IMR-90 (cell line): ENCODE results near the gene NTPCR. TPM values are rescaled to one million over a fixed set of nuclear protein-coding genes. Genes with fewer than 3 reads are reported as not detected.

Experiments used
- ATAC-seq: fragments of 200-7000 bp; cut with Tn5 transposase; 2 replicates; pipeline ENCODE4 v1.9.1; 2020; ENCODE audit warnings: low read depth, mild to moderate bottlenecking, moderate library complexity
- BruUV-seq: library from RNA; stranded (reverse); fragments of 400-500 nt; replicated peaks from 2 replicates; lab custom pipeline; 2021; lab: Mats Ljungman, UMichigan
- CTCF ChIA-PET: fragments of 300-600 bp; formaldehyde crosslinking; extraction: SDS; loops from one replicate; lab custom pipeline; 2021; ENCODE audit warnings: antibody characterized with exemption; lab: Yijun Ruan, JAX
- POLR2A ChIA-PET: fragments of 300-600 bp; sonication (Branson Sonifier 250); formaldehyde crosslinking; loops from one replicate; lab custom pipeline; 2022; ENCODE audit warnings: antibody characterized with exemption; ENCODE audit not compliant: unreplicated experiment; lab: Charles Lee
- DNase-seq: peaks from one replicate; pipeline ENCODE4 v3.0.0; 2013
- H2AFZ ChIP-seq: replicated peaks from 2 replicates; pipeline ENCODE3; 2013; ENCODE audit warnings: low read length, mild to moderate bottlenecking; ENCODE audit not compliant: poor library complexity
- H2AK5ac ChIP-seq: 2 replicates; pipeline ENCODE4 v1.6.1; 2013; ENCODE audit warnings: low read depth, low read length, inconsistent platforms
- H2AK9ac ChIP-seq: replicated peaks from 2 replicates; pipeline ENCODE3; 2013; ENCODE audit warnings: mild to moderate bottlenecking, low read depth, low read length, moderate library complexity; ENCODE audit not compliant: poor library complexity
- H2BK120ac ChIP-seq: 2 replicates; pipeline ENCODE4 v1.6.1; 2013; ENCODE audit warnings: low read depth, low read length, inconsistent platforms
- H2BK15ac ChIP-seq: 3 replicates; pipeline ENCODE4 v1.6.1; 2013; ENCODE audit warnings: low read depth, low read length, inconsistent platforms
- H2BK20ac ChIP-seq: 2 replicates; pipeline ENCODE4 v1.6.1; 2013; ENCODE audit warnings: low read depth, mild to moderate bottlenecking, inconsistent platforms, low read length, moderate library complexity
- H2BK5ac ChIP-seq: 2 replicates; pipeline ENCODE4 v1.6.1; 2013; ENCODE audit warnings: mild to moderate bottlenecking, low read depth, low read length, inconsistent platforms; ENCODE audit not compliant: poor library complexity, severe bottlenecking
- H3K14ac ChIP-seq: replicated peaks from 2 replicates; pipeline ENCODE4 v1.6.1; 2013; ENCODE audit warnings: low read depth, low read length, inconsistent platforms
- H3K18ac ChIP-seq: 2 replicates; pipeline ENCODE4 v1.6.1; 2013; ENCODE audit warnings: low read depth, low read length, control low read depth
- H3K23ac ChIP-seq: 2 replicates; pipeline ENCODE4 v1.6.1; 2013; ENCODE audit warnings: low read depth, low read length, inconsistent platforms
- H3K27ac ChIP-seq: 2 replicates; pipeline ENCODE4 v1.5.1; 2013; ENCODE audit warnings: mild to moderate bottlenecking, control low read depth, low read length; ENCODE audit not compliant: insufficient read depth
- H3K27me3 ChIP-seq: 2 replicates; pipeline ENCODE4 v1.6.1; 2013; ENCODE audit warnings: low read length; ENCODE audit not compliant: control insufficient read depth, insufficient read depth
- H3K36me3 ChIP-seq: 2 replicates; pipeline ENCODE4 v1.6.1; 2013; ENCODE audit warnings: low read length, mixed read lengths; ENCODE audit not compliant: control insufficient read depth, insufficient read depth
- H3K4ac ChIP-seq: 2 replicates; pipeline ENCODE4 v1.6.1; 2013; ENCODE audit warnings: low read depth, low read length, inconsistent platforms
- H3K4me1 ChIP-seq: 2 replicates; pipeline ENCODE4 v1.6.1; 2013; ENCODE audit warnings: low read length, mixed read lengths; ENCODE audit not compliant: control insufficient read depth, insufficient read depth
- H3K4me2 ChIP-seq: 2 replicates; pipeline ENCODE4 v1.6.1; 2013; ENCODE audit warnings: low read depth, mild to moderate bottlenecking, control low read depth, low read length, moderate library complexity
- H3K4me3 ChIP-seq: 2 replicates; pipeline ENCODE4 v1.5.1; 2013; ENCODE audit warnings: low read depth, mild to moderate bottlenecking, control low read depth, low read length, moderate library complexity; ENCODE audit not compliant: insufficient read depth
- H3K56ac ChIP-seq: 2 replicates; pipeline ENCODE4 v1.6.1; 2013; ENCODE audit warnings: low read length, inconsistent platforms; ENCODE audit not compliant: insufficient read depth; ENCODE audit errors: extremely low read depth
- H3K79me1 ChIP-seq, 2 experiments: 2 replicates each; pipeline ENCODE4 v1.6.1; 2013; ENCODE audit warnings: low read length in 2 of 2, inconsistent platforms in 1 of 2, low read depth in 1 of 2
- H3K9ac ChIP-seq: 2 replicates; pipeline ENCODE4 v1.6.1; 2013; ENCODE audit warnings: low read depth, low read length, control low read depth
- H3K9me1 ChIP-seq: 2 replicates; pipeline ENCODE4 v1.6.1; 2013; ENCODE audit warnings: low read length, inconsistent platforms; ENCODE audit not compliant: insufficient read depth
- H3K9me3 ChIP-seq: 2 replicates; pipeline ENCODE4 v1.6.1; 2013; ENCODE audit warnings: low read length; ENCODE audit not compliant: control insufficient read depth, insufficient read depth
- H4K20me1 ChIP-seq: 2 replicates; pipeline ENCODE4 v1.6.1; 2013; ENCODE audit warnings: low read length, inconsistent platforms; ENCODE audit not compliant: insufficient read depth
- H4K5ac ChIP-seq: 2 replicates; pipeline ENCODE4 v1.6.1; 2013; ENCODE audit warnings: mild to moderate bottlenecking, low read depth, low read length, control low read depth
- H4K8ac ChIP-seq, 2 experiments: 2 replicates each; pipeline ENCODE4 v1.6.1; 2013; ENCODE audit warnings: low read depth in 2 of 2, low read length in 2 of 2, control low read depth in 1 of 2, inconsistent platforms in 1 of 2
- H4K91ac ChIP-seq: 2 replicates; pipeline ENCODE4 v1.6.1; 2013; ENCODE audit warnings: low read depth, low read length, inconsistent platforms; ENCODE audit not compliant: insufficient read depth
- BHLHE40 ChIP-seq: fragments of 150-350 bp; IDR thresholded peaks from 2 replicates; pipeline ENCODE4 v1.6.1; 2016; ENCODE audit warnings: mild to moderate bottlenecking, low read depth, low read length
- CEBPB ChIP-seq: IDR thresholded peaks from 2 replicates; pipeline ENCODE4 v1.6.1; 2012; ENCODE audit warnings: low read depth, low read length, improper control_type of control experiment
- CHD1 ChIP-seq: IDR thresholded peaks from 2 replicates; pipeline ENCODE4 v1.6.1; 2012; ENCODE audit warnings: low read depth, low read length, improper control_type of control experiment
- ELK1 ChIP-seq: fragments of 150-350 bp; IDR thresholded peaks from 2 replicates; pipeline ENCODE4 v1.6.1; 2016; ENCODE audit warnings: low read depth, mild to moderate bottlenecking, low read length, moderate library complexity, borderline replicate concordance
- FOS ChIP-seq: fragments of 150-350 bp; IDR thresholded peaks from 2 replicates; pipeline ENCODE4 v1.6.1; 2016; ENCODE audit warnings: low read depth, low read length
- MAFK ChIP-seq: IDR thresholded peaks from 2 replicates; pipeline ENCODE4 v1.6.1; 2012; ENCODE audit warnings: low read depth, low read length, improper control_type of control experiment
- MAZ ChIP-seq: IDR thresholded peaks from 2 replicates; pipeline ENCODE4 v1.6.1; 2012; ENCODE audit warnings: low read depth, mild to moderate bottlenecking, low read length, improper control_type of control experiment, moderate library complexity, borderline replicate concordance
- MXI1 ChIP-seq: IDR thresholded peaks from 2 replicates; pipeline ENCODE4 v1.6.1; 2012; ENCODE audit warnings: low read depth, mild to moderate bottlenecking, low read length, moderate library complexity, borderline replicate concordance
- NFE2L2 ChIP-seq: fragments of 150-350 bp; IDR thresholded peaks from 2 replicates; pipeline ENCODE4 v1.6.1; 2016; ENCODE audit warnings: low read depth, mild to moderate bottlenecking, low read length
- POLR2A ChIP-seq: IDR thresholded peaks from 2 replicates; pipeline ENCODE4 v1.6.1; 2012; ENCODE audit warnings: mild to moderate bottlenecking, low read depth, low read length
- RAD21 ChIP-seq: IDR thresholded peaks from 2 replicates; pipeline ENCODE4 v1.6.1; 2012; ENCODE audit warnings: low read length, improper control_type of control experiment
- RCOR1 ChIP-seq: IDR thresholded peaks from 2 replicates; pipeline ENCODE4 v1.6.1; 2012; ENCODE audit warnings: mild to moderate bottlenecking, low read length, improper control_type of control experiment; ENCODE audit not compliant: insufficient replicate concordance
- RFX5 ChIP-seq: IDR thresholded peaks from 2 replicates; pipeline ENCODE4 v1.8.0; 2012; ENCODE audit warnings: low read depth, mild to moderate bottlenecking, low read length, moderate library complexity
- SMC3 ChIP-seq: fragments of 150-350 bp; IDR thresholded peaks from 2 replicates; pipeline ENCODE4 v1.6.1; 2016; ENCODE audit warnings: low read depth, mild to moderate bottlenecking, antibody characterized with exemption, low read length, moderate library complexity
- USF2 ChIP-seq: fragments of 150-350 bp; IDR thresholded peaks from 2 replicates; pipeline ENCODE4 v1.6.1; 2017; ENCODE audit warnings: mild to moderate bottlenecking, antibody characterized with exemption, low read length, low read depth
- WGBS, 2 experiments: methylation state at CpG; one replicate each; pipeline versions ENCODE4 v1.1.5 to v1.1.7; 2013; ENCODE audit warnings: missing lambda C conversion rate in 2 of 2; ENCODE audit not compliant: insufficient read length in 1 of 2; ENCODE audit errors: extremely low coverage in 2 of 2; 5-methylcytosine and 5-hydroxymethylcytosine counted together
- dilution Hi-C: fragments of 300-500 bp; cut with HindIII; formaldehyde crosslinking; loops from one replicate; pipeline ENCODE4 v1.14.3; 2018; ENCODE audit warnings: low sequenced_read_pairs; ENCODE audit not compliant: unreplicated experiment
- in situ Hi-C: fragments of 300-500 bp; cut with MboI; formaldehyde crosslinking; loops from 3 replicates; pipeline ENCODE4 v1.14.3; 2019; ENCODE audit warnings: low sequenced_read_pairs, inconsistent platforms, mixed read lengths
- intact Hi-C: fragments of 100-400 bp; cut with micrococcal nuclease; formaldehyde crosslinking; loops from 2 replicates; pipeline ENCODE4 v1.10.0; 2022
- polyA plus RNA-seq, 3 experiments: library from polyadenylated mRNA; depleted of rRNA; stranded (reverse); fragments of >200 nt; gene quantifications; 2 replicates each; pipeline ENCODE4 v1.2.3, GENCODE V29; 2012; ENCODE audit warnings: low replicate concordance in 1 of 3
- total RNA-seq: library from RNA; depleted of rRNA; stranded (reverse); fragments of >200 nt; gene quantifications from 2 replicates; pipeline ENCODE4 v1.2.3, GENCODE V29; 2012
- TF ChIP-seq, protein P1 (sequence below): conservative IDR thresholded peaks from 2 replicates; pipeline ENCODE4 v1.5.1; 2012; ENCODE audit warnings: mild to moderate bottlenecking, low read depth, low read length, improper control_type of control experiment

NTPCR gene
- total and polyA plus RNA-seq, 2 of the 4 experiments (the other 2 are of a cell fraction), result 13.3 to 16.5 TPM

GRCh38 chr1:232915212-232915611 is 35.2 kb upstream of the NTPCR start:
- in situ Hi-C loops (no loop called here), dilution Hi-C loops (no loop called here), intact Hi-C loops (no loop called here)
- no TSS peak for BruUV-seq
- no peaks in the 10 kb centered on the region for H3K4me1 ChIP-seq
- WGBS, 2 experiments, result no CpG with 5 or more reads among the region's 4 CpGs
- H3K79me1 ChIP-seq, result no peaks in the 10 kb centered on the region
- no peak overlapping the region for H3K4me2 ChIP-seq
- H2AFZ ChIP-seq, result no peak overlapping the region
- ChIA-PET CTCF (no interaction called here), POLR2A (no interaction called here)
- no peak overlapping the region for H3K14ac ChIP-seq
- no peak for ATAC-seq
- no peak overlapping the region for H3K23ac ChIP-seq
- no peak overlapping the region for H3K4me3 ChIP-seq
- H3K9ac ChIP-seq, result no peak overlapping the region
- no peak overlapping the region for H3K56ac ChIP-seq
- DNase-seq, result no peak
- H2BK15ac ChIP-seq, result no peak overlapping the region
- H4K5ac ChIP-seq, result no peak overlapping the region
- no peaks in the 10 kb centered on the region; the same call in 1 of the 2 replicates for H3K9me3 ChIP-seq
- no peak overlapping the region for H3K27ac ChIP-seq
- no peak overlapping the region for H2BK120ac ChIP-seq
- H3K18ac ChIP-seq, result no peak overlapping the region
- no peak overlapping the region for H4K8ac ChIP-seq
- no peak overlapping the region for H2BK20ac ChIP-seq
- no peak for TF ChIP-seq RFX5
- TF ChIP-seq BHLHE40, result no peak
- no peak for TF ChIP-seq MAZ
- no peak for TF ChIP-seq FOS
- no peak for TF ChIP-seq NFE2L2
- TF ChIP-seq MAFK, result no peak
- no peak for TF ChIP-seq POLR2A
- TF ChIP-seq USF2, result no peak
- TF ChIP-seq ELK1, result no peak
- no peak for TF ChIP-seq RAD21
- TF ChIP-seq MXI1, result no peak
- no peak for TF ChIP-seq SMC3
- TF ChIP-seq CHD1, result no peak
- TF ChIP-seq, protein P1, sequence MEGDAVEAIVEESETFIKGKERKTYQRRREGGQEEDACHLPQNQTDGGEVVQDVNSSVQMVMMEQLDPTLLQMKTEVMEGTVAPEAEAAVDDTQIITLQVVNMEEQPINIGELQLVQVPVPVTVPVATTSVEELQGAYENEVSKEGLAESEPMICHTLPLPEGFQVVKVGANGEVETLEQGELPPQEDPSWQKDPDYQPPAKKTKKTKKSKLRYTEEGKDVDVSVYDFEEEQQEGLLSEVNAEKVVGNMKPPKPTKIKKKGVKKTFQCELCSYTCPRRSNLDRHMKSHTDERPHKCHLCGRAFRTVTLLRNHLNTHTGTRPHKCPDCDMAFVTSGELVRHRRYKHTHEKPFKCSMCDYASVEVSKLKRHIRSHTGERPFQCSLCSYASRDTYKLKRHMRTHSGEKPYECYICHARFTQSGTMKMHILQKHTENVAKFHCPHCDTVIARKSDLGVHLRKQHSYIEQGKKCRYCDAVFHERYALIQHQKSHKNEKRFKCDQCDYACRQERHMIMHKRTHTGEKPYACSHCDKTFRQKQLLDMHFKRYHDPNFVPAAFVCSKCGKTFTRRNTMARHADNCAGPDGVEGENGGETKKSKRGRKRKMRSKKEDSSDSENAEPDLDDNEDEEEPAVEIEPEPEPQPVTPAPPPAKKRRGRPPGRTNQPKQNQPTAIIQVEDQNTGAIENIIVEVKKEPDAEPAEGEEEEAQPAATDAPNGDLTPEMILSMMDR, result no peak
- no peak for TF ChIP-seq CEBPB
- TF ChIP-seq RCOR1, result no peak
- no peak overlapping the region for H4K91ac ChIP-seq
- H3K9me1 ChIP-seq, result no peaks in the 10 kb centered on the region
- no peak overlapping the region for H2AK5ac ChIP-seq
- no peak overlapping the region for H3K4ac ChIP-seq
- no peak overlapping the region for H2AK9ac ChIP-seq
- H3K36me3 ChIP-seq, result no peaks in the 10 kb centered on the region
- H3K27me3 ChIP-seq, result peaks cover 2% of the 10 kb centered on the region
- no peaks in the 10 kb centered on the region for H4K20me1 ChIP-seq
- no peak overlapping the region for H2BK5ac ChIP-seq
